Activated CD4-positive, CD25-positive, alpha-beta regulatory T cell treated with anti-CD3 and anti-CD28 coated beads, Interleukin-2, amount 50 U/mL, for 24 hours (primary cell): ENCODE results near the gene WDR59.
"Not testable (repeated sequence)": the region's sequence is repeated elsewhere in the genome, so short reads cannot be mapped to it uniquely, and the experiment has no call there.

Experiments
- ATAC-seq, 2 donors: fragments of 150-1000 bp; cut with Tn5 transposase; one replicate each; pipeline ENCODE4 v1.10.0; 2021; ENCODE audit warnings: mild to moderate bottlenecking in 1 of 2, moderate library complexity in 1 of 2

WDR59 gene

GRCh38 chr16:74850027-74850426 is 134.9 kb downstream of the WDR59 start:
- ATAC-seq: no peak

- ATAC-seq: no peak
Measured at GRCh38 chr16:74847202-74847601, 137.7 kb downstream of the WDR59 start.

DNA sequence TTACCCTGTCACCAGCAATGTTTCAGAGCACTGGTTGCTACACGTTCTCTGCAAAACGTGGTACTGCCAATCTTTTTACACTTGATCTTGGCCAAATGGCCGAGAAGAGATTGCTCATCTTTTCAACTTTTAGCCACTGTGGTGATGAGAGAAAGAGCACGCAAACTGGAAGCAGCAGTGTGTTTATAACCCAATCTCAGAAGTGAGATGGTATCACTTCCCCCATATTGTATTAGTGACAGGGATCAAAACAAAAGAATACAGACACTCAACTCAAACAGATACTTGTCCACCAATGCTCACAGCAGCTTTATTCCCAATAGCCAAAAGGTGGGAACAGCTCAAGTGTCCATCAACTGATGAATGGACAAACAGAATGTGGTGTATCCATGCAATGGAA is 138.2 kb downstream of the WDR59 start:
- ATAC-seq: no peak

GRCh38 chr16:74844041-74844980 is 140.6 kb downstream of the WDR59 start:
- ATAC-seq: no peak

- ATAC-seq: not testable (repeated sequence)
Measured at GRCh38 chr16:74843381-74844035, 141.4 kb downstream of the WDR59 start.

DNA sequence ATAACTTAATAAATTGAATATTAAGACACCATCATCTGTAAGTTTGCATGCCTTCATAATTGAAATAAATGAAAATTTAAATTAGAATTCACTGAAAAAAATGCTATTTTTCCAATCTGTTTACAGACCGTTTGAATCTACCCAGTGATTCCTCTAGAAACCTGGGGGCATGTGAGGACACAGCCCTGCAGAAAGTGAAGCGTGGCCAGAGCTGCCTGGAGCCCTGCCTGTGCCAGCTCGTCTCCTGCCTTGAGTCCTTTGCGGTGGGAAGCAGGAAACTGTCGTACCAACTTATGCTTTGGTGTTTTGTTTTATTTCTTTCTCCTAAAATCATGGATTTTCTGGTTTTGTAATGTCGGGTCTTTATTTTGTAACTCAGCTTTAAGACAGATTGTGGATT is 142.5 kb downstream of the WDR59 start:
- no peak for ATAC-seq

DNA sequence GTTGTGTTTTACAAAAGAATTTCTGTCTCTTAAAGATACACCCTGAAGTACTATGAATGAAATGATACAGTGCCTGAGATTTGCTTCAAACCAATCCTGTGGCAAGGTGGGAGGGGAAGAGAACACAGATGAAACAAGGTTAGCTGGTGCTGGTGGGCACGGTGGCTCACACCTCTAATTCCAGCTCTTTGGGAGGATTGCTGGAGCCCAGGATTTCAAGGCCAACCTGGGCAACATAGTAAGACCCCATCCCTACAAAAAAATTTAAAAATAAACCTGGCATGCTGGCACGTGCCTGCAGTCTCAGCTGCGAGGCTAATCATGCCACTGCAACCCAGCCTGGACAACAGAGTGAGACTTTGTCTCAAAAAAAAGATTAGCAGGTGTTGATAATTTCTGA is 143.0 kb downstream of the WDR59 start:
- no peak for ATAC-seq

DNA sequence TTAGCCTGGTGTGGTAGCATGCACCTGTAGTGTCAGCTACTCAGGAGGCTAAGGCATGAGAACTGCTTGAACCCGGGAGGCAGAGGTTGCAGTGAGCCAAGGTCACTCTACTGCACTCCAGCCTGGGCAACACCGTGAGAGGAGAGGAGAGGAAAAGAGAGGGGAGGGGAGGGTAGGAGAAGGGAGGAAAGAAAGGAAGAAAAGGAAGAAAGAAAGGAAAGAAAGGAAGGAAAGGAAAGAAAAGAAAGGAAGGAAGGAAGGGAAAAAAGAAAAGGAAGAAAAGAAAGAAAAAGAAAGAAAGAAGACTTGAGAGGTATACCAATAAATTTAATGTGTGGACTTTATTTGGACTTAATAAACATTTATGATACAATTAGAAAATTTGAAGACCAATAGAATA is 143.5 kb downstream of the WDR59 start:
- ATAC-seq: no peak

GRCh38 chr16:74837056-74837455 is 147.9 kb downstream of the WDR59 start:
- no peak for ATAC-seq

DNA sequence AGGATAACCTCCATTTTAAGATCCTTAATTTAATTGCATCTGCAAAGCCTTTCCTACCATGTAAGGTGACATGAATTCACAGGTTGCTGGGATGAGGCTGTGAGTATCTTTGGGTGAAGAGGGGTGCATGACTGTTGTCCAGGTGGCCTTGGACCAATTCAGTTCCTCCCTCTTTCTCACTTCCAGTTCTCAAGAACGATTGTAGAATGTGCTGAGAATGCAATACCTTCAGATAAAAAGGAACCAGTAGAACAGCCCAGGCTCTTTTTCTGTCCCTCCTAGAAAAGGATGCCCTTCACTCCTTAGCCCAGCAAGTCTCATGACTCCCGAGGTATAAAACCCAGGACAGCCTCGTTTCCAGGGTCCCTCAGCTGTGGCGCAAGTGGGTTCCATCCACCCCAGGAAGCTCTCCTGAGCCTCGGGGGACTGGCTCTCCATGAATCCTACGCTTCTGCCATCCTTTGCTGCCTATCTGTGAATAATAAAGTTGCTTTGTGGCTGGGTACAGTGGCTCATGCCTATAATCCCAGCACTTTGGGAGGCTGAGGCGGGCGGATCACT is 148.7 kb downstream of the WDR59 start:
- no peak for ATAC-seq

DNA sequence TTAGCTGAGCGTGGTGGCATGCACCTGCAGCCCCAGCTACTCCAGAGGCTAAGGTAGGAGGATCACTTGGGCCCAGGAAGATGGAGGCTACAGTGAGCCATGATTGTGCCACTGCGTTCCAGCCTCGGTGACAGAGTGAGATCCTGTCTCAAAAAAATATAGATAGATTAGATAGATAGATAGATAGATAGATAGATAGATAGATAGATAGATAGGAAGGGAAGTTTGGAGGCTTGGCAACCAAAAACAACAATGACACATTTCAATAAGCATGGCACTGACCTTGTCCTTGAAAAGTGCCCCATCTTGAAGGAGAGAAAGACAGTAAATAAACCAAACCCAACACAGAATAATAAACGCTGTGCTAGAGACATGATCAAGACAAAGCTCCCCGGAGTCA is 152.7 kb downstream of the WDR59 start:
- ATAC-seq: no peak

DNA sequence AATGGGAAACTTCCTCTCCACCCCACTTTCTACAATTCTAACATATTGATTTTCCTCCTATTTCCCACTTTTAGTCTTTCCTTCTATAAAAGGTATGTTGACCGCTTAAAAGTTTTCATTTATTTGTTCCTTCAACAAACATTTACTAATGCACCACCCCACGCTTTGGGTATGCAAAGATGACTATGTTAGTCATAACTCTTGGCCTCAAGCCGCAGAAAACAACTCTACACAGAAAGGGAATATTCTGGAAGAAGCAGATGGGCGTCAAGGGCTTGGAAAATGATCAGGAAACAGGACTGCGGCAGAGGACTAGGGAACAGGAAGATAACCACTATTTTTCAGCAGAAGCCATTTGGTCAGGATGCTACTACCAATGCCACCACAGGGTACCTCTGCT is 153.5 kb downstream of the WDR59 start:
- ATAC-seq: no peak

- no peak for ATAC-seq
Measured at GRCh38 chr16:74830648-74831047, 154.3 kb downstream of the WDR59 start.

DNA sequence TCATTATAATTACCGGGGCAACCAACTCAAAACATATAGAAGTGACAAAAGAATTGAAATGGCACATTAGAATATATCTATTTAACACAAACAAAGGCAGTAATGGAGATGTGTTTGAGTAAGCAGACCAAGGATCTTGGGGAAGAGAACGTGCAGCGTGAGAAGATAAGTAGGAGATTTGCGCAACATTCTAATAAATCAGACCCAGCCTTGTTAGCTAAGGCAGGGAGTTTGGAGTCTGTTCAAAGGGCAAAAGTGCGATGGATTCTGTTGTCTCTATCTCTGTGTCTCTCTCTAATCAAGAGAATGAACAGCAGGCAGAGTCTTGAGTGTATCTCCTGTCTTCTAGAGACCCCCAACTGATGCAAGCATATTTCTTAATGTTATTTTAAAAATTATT is 155.3 kb downstream of the WDR59 start:
- ATAC-seq: no peak

- no peak for ATAC-seq
Measured at GRCh38 chr16:74825941-74826340, 159.0 kb downstream of the WDR59 start.

DNA sequence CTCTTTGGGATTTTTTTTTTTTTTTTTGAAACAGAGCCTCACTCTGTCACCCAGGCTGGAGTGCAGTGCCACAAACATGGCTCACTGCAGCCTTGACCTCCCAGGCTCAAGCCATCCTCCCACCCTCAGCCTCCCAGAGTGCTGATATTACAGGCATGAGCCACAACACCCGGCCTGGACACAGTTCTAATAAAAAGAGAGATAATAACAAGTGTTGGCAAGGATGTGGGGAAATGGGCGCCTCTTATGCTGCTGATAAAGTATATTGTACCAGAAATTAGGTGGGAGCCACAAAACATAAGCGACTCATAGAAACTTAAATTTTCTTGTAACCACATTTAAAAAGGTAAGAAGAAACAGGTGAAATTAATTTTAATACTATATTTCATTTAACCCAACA is 159.9 kb downstream of the WDR59 start:
- ATAC-seq: no peak
